B cell (primary cell): ENCODE results near the gene PPP1R9A.

Experiments used
- EZH2 ChIP-seq: IDR thresholded peaks from 2 replicates; pipeline ENCODE4 v1.6.1; 2012; ENCODE audit warnings: borderline replicate concordance, low read depth, mild to moderate bottlenecking, moderate library complexity, low read length; ENCODE audit not compliant: insufficient read depth, poor library complexity, severe bottlenecking
- TF ChIP-seq, protein P1 (sequence below): fragments of 200-600 bp; IDR thresholded peaks from one replicate; pipeline ENCODE4 v1.8.0; 2022; ENCODE audit warnings: antibody characterized with exemption, mild to moderate bottlenecking

DNA sequence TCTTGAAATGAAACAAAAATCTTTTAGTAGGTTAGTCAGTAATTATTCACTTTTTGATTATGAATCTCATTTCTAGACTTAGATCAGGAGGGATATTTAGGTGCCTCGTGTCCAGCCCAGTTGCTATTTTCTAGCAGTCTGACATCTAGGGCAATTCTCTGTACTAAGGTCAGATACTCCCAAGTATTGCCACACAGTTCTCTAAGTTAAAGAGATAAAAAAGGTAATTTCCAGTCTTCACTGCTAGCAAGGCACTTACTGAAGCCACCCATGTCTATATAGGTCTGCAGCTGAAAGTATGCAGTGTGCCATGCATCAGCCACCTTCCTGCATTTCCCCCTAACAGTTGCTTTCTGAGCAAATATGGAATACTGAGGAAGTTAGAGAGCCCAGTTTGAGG lies 333.5 kb downstream of the PPP1R9A start:
- TF ChIP-seq, protein P1, sequence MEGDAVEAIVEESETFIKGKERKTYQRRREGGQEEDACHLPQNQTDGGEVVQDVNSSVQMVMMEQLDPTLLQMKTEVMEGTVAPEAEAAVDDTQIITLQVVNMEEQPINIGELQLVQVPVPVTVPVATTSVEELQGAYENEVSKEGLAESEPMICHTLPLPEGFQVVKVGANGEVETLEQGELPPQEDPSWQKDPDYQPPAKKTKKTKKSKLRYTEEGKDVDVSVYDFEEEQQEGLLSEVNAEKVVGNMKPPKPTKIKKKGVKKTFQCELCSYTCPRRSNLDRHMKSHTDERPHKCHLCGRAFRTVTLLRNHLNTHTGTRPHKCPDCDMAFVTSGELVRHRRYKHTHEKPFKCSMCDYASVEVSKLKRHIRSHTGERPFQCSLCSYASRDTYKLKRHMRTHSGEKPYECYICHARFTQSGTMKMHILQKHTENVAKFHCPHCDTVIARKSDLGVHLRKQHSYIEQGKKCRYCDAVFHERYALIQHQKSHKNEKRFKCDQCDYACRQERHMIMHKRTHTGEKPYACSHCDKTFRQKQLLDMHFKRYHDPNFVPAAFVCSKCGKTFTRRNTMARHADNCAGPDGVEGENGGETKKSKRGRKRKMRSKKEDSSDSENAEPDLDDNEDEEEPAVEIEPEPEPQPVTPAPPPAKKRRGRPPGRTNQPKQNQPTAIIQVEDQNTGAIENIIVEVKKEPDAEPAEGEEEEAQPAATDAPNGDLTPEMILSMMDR: no peak
- TF ChIP-seq EZH2: no peak
